Measurements from ENCODE around the gene COG5.

The COG5 gene

GRCh38 chr7:107396081-107396480 lies 167.6 kb downstream of the COG5 start:
- no peak for FAIRE-seq
- no peak for DNase-seq (ENCODE audit: low spot score)

- DNase-seq (ENCODE audit: low spot score), result no peak
- FAIRE-seq, result no peak
These were observed 168.9 kb downstream of the COG5 start for GRCh38 chr7:107394831-107395230.

DNA sequence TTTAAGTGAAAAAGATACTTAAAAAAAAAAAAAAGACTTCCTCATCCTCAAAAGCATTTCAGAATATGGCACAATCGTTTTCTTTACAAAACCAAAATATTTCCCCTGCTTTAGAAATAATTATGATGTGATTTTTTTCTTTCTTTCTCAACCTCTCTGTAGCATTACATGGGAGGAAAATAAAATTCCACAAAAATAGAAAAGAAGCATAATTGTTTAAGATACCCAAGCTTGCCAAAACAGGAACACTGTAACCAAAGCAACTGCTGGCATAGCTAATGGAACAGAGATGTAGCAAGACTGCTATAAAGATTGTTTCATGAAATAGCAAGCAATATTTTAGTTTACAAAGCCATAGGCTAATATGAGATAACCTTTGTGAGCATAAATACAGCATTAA lies 169.4 kb downstream of the COG5 start:
- DNase-seq (ENCODE audit: low spot score) (no peak), FAIRE-seq (no peak)

- no peak for FAIRE-seq
- DNase-seq (ENCODE audit: low spot score), result no peak
These were observed 170.9 kb downstream of the COG5 start for GRCh38 chr7:107392830-107393229.

- DNase-seq (ENCODE audit: low spot score) (no peak), FAIRE-seq (no peak)
These were observed 172.8 kb downstream of the COG5 start for GRCh38 chr7:107390916-107391315.

GRCh38 chr7:107388604-107389003 lies 175.1 kb downstream of the COG5 start:
- DNase-seq (ENCODE audit: low spot score) (no peak), FAIRE-seq (no peak)

DNA sequence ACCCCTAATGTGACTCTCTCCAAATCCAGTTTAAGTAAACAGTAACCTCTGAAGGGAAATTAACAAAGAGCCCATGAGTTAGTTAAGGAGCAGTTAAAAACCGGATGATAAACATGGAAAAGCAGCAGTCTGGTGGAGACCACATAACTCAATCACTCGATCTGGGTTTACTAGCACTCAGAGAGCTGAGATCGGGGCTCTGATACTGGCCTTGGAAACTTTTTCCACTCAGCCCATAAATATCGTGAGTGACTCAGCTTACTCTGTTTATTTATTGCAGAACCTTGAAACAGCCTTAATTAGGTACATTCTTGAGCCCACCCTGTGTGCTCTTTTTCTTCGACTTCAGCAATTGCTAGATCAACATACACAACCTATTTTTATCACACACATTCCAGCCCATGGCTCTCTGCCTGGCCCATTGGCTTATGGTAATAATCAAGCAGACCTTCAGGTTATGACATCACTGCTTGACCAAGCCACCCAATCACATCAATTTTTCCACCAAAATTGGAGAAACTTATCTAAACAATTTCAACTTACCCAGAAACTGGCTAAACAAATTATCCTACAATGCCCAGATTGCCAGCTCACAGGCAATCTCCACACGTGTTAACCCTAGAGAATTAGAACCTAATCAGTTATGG lies 176.0 kb downstream of the COG5 start:
- DNase-seq (ENCODE audit: low spot score) (no peak), FAIRE-seq (no peak)

- FAIRE-seq (no peak), DNase-seq (ENCODE audit: low spot score) (no peak)
These were observed 176.6 kb downstream of the COG5 start for GRCh38 chr7:107387128-107387527.

GRCh38 chr7:107386548-107387102 lies 177.1 kb downstream of the COG5 start:
- FAIRE-seq (no peak), DNase-seq (ENCODE audit: low spot score) (no peak)

DNA sequence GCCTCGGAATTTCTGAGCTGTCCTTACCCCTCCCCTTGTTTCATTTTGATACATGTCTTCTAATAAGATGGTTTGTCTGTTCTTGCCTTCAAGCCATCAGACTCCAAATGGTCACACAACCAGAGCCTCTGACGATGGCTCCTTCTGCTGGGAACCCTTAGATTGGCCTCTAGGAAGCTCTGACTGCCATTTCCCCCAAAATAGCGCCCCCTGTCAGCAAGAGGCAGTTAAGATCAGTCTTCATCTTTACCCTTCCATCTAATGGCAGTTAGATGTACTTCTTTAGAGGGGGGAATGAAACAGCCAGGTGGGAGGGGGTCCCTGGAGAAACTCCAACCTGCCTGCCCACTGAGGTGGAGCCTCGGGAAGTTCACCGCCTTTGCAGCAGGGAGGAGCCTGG lies 179.7 kb downstream of the COG5 start:
- FAIRE-seq (no peak), DNase-seq (ENCODE audit: low spot score) (no peak)

- FAIRE-seq (no peak), DNase-seq (ENCODE audit: low spot score) (no peak)
These were observed 180.5 kb downstream of the COG5 start for GRCh38 chr7:107383203-107383602.

- no peak for FAIRE-seq
- no peak for DNase-seq (ENCODE audit: low spot score)
These were observed 182.3 kb downstream of the COG5 start for GRCh38 chr7:107381453-107381852.

DNA sequence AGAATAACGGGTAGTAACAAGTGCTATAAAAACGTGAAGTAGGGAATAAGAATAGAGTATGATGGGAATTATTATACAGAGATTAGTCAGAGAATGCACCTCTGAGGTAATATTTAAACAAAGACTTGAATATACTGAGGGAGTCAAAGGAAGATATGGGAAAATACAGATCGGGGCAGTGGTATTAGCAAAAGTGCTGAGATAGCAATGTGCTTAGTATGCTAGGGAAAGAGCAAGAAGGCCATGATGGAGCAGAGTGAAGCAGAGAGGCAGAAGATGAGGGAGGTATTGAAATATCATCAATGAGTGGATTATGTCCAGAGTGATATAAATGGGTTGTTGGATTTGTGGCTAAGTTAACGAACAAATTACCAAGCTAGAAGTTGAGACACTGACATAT lies 190.4 kb downstream of the COG5 start:
- no peak for FAIRE-seq
- DNase-seq (ENCODE audit: low spot score), result no peak

DNA sequence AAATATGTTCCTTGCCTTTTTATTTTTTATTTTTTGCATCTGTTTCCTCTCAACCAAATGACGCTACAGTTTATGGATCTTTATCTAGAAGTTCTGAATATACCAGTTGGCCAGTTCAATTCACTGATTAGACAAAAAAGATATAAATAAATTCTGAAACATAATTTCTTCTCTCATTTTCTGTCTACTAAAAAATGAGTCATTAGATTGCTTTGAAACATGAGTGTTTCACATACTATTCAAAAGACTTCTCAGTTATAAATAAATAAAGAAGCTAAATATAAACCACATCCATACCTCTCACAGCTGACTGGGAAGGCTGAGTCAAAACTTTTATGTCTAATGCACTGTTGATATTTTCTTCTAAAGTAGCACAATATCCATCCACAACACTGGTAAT lies 191.4 kb downstream of the COG5 start:
- FAIRE-seq (no peak), DNase-seq (ENCODE audit: low spot score) (no peak)

DNA sequence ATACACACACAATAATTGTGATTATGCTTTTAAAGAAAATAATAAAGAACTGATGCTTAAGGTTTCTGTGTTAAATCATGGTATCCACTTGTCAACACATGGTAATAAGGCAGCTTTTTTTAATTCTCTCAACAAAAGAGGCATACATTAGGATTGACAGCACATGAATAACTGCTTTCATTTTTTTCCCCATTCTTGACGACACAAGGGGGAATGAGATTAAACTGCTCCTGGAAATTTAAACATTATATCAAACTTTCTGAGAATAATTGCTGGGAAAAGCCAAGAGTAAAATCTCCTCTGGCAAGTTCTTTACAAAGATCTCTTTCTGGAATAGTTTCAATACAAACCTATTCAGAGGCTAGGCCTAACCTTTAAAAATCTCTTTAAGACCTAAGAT lies 192.9 kb downstream of the COG5 start:
- FAIRE-seq, result no peak

GRCh38 chr7:107364787-107365186 lies 198.9 kb downstream of the COG5 start:
- no peak for DNase-seq (ENCODE audit: low spot score)
- FAIRE-seq, result no peak

More for the DNA sequence above, 192.9 kb downstream of the COG5 start:
- DNase-seq (ENCODE audit: low spot score), result no peak

DNA sequence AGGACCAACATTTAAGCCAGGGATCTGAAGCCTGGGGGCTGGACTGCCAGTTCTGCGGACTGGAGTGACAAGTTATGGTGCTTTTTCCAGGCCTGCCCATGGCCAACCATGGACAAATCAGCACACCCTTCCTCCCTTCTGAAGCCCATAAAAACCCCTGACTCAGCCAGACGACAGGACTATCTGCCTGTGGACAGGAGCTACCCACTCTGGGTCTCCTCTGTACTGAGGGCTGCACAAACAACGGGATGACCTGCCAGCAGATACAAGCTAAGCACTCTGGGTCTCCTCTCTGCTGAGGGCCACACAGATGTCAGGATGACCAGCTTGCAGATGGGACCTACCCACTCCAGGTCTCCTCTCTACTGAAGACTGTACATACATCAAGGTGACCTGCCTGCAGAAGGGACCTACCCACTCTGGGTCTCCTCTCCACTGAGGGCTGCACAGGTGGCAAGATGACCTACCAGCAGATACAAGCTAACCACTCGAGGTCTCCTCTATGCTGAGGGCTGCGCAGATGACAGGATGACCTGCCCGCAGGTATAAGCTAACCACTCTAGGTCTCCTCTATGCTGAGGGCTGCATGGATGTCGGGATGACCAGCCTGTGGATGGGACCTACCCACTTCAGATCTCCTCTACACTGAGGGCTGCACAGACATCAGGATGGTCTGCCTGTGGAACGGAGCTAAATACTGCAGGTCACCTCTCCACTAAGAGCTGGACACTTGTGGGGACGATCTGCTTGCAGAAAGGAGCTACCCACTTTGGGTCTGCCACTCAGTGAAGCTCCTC lies 204.0 kb downstream of the COG5 start:
- FAIRE-seq (no peak), DNase-seq (ENCODE audit: low spot score) (no peak)

DNA sequence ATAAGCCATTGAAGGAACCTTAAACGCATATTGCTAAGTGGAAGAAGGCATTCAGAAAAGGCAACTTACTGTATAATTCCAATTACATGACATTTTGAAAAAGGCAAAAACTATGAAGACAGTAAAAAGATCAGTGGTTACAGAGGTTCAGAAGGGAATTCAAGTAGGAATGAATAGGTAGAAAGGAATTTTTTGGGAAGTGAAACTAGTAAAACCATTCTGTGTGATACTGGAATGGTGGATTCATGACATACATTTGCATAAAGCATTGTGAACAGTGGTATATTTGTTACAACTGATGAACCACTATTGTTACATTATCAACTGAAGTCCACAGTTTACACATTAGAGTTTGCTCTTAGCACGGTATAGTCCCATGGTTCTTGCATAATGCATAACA lies 208.1 kb downstream of the COG5 start:
- FAIRE-seq, result no peak
- no peak for DNase-seq (ENCODE audit: low spot score)

- no peak for FAIRE-seq
These were observed 209.1 kb downstream of the COG5 start for GRCh38 chr7:107354640-107355039.

GRCh38 chr7:107353701-107354100 lies 210.0 kb downstream of the COG5 start:
- peak; percentile 30 for FAIRE-seq
- DNase-seq (ENCODE audit: low spot score), result no peak

More at GRCh38 chr7:107354640-107355039, 209.1 kb downstream of the COG5 start:
- DNase-seq (ENCODE audit: low spot score), result no peak

- FAIRE-seq (peak; percentile 68), DNase-seq (ENCODE audit: low spot score) (no peak)
These were observed 217.8 kb downstream of the COG5 start for GRCh38 chr7:107345898-107346297.

DNA sequence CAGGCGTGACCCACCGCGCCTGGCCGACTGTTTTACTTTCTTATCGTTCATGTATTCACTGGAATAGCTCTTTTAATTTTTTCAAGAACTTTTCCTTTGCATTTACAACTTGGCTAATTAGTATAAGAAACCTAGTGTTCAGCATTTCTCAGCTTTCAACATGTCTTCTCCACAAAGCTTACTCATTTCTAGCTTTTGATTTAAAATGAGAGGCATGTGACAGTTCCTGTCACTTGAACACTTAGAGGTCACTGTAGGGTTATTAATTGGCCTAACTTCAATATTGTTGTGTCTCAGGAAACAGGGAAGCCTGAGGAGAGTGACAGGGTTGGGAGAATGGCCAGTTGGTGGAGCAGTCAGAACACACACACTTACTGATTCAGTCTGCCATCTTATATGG lies 218.9 kb downstream of the COG5 start:
- FAIRE-seq (no peak), DNase-seq (ENCODE audit: low spot score) (no peak)

- FAIRE-seq (no peak), DNase-seq (ENCODE audit: low spot score) (no peak)
These were observed 219.4 kb downstream of the COG5 start for GRCh38 chr7:107344286-107344685.
